ACHN (cell line): Measurements from ENCODE around the gene FAM110C.
"Not testable (repeated sequence)": the region's sequence is repeated elsewhere in the genome, so short reads cannot be mapped to it uniquely, and the experiment has no call there.

Source experiments
- DNase-seq: peaks from one replicate; pipeline ENCODE4 v3.0.0-alpha.2; 2015
- in situ Hi-C: cut with HindIII; loops from 2 replicates; pipeline ENCODE4 v1.10.0; 2017; ENCODE audit warnings: low sequenced_read_pairs, low pct_ligation_motif_present, low pct_unique_long_range_greater_than_20kb

The FAM110C gene

GRCh38 chr2:46471-47345, at the start of gene FAM110C:
FAM110C (minus strand) TSS chr2:46505; CDS start chr2:46385, 120 bp downstream.
- DNase-seq: peak; percentile 89
- in situ Hi-C loops: no loop called here

GRCh38 chr2:92326-92725, 46.0 kb upstream of the FAM110C start:
- in situ Hi-C loops: no loop called here
- DNase-seq: no peak

- in situ Hi-C loops: no loop called here
- no peak for DNase-seq
Observed at GRCh38 chr2:90645-91312, 44.5 kb upstream of the FAM110C start.

GRCh38 chr2:85761-86160, 39.5 kb upstream of the FAM110C start:
- DNase-seq: peak; percentile 87
- in situ Hi-C loops: no loop called here

- DNase-seq: peak; percentile 47
- in situ Hi-C loops: no loop called here
Observed at GRCh38 chr2:84121-84520, 37.8 kb upstream of the FAM110C start.

GRCh38 chr2:80971-81736, 34.8 kb upstream of the FAM110C start:
- in situ Hi-C loops: no loop called here
- peak; percentile 67 for DNase-seq

GRCh38 chr2:80378-80777, 34.1 kb upstream of the FAM110C start:
- in situ Hi-C loops: no loop called here
- DNase-seq: no peak

- in situ Hi-C loops: no loop called here
Observed at GRCh38 chr2:71309-72035, 25.2 kb upstream of the FAM110C start.

GRCh38 chr2:69366-70344, 23.4 kb upstream of the FAM110C start:
- peak; percentile 58 for DNase-seq
- in situ Hi-C loops: no loop called here

More at GRCh38 chr2:71309-72035, 25.2 kb upstream of the FAM110C start:
- no peak for DNase-seq

- in situ Hi-C loops: not testable (repeated sequence)
Observed at GRCh38 chr2:68637-69036, 22.3 kb upstream of the FAM110C start.

GRCh38 chr2:66853-67252, 20.5 kb upstream of the FAM110C start:
- in situ Hi-C loops: no loop called here
- DNase-seq: no peak

More at GRCh38 chr2:68637-69036, 22.3 kb upstream of the FAM110C start:
- DNase-seq: not testable (repeated sequence)

- in situ Hi-C loops: no loop called here
- no peak for DNase-seq
Observed at GRCh38 chr2:65121-65520, 18.8 kb upstream of the FAM110C start.

GRCh38 chr2:55587-56448, 9.5 kb upstream of the FAM110C start:
- DNase-seq: no peak
- in situ Hi-C loops: no loop called here

GRCh38 chr2:51613-52012, 5.3 kb upstream of the FAM110C start:
- DNase-seq: no peak
- in situ Hi-C loops: no loop called here

- in situ Hi-C loops: no loop called here
- peak; percentile 49 for DNase-seq
Observed at GRCh38 chr2:47737-48136, 1.4 kb upstream of the FAM110C start.

GRCh38 chr2:47346-47725, 1.0 kb upstream of the FAM110C start:
- in situ Hi-C loops: no loop called here
- DNase-seq: no peak

- no peak for DNase-seq
- in situ Hi-C loops: no loop called here
Observed at GRCh38 chr2:46131-46470, 204 bp downstream of the FAM110C start.
